ENCODE data around the gene PTCH2.
A peak's percentile ranks its signal among the peaks of the same experiment; 100 is the strongest.

The PTCH2 gene

GRCh38 chr1:44830900-44831304, 12.2 kb downstream of the PTCH2 start:
- Histone ChIP-seq H2AK5ac (ENCODE audit: low read depth, low read length) (peak overlapping the region; percentile 85), H3K14ac (ENCODE audit: low read length) (no peak overlapping the region), H4K8ac (ENCODE audit: low read depth, low read length) (no peak overlapping the region), H3K4ac (ENCODE audit: low read length) (no peak overlapping the region), H3K4me1 (ENCODE audit: control insufficient read depth in 2 of 2, insufficient read depth in 1 of 2, low read depth in 1 of 2, low read length in 2 of 2) (peaks cover 0 to 3% of the 10 kb centered on the region in 2 donors), H3K27me3 (ENCODE audit: control insufficient read depth in 3 of 3, insufficient read depth in 3 of 3, low read depth in 1 of 3, low read length in 3 of 3) (no peaks in the 10 kb centered on the region), H3K18ac (ENCODE audit: low read length) (no peak overlapping the region), H2BK5ac (ENCODE audit: low read length) (no peak overlapping the region), H3K4me3 (ENCODE audit: low read length in 2 of 2) (no peak overlapping the region), H3K27ac (replicated peaks; ENCODE audit: low read length) (no peak overlapping the region), H2BK12ac (ENCODE audit: low read length) (peak overlapping the region; percentile 69), H3K9ac (ENCODE audit: low read depth, low read length, poor library complexity) (peak overlapping the region; percentile 38), H4K91ac (ENCODE audit: low read depth, low read length, poor library complexity) (no peak overlapping the region), H2BK120ac (ENCODE audit: low read depth, low read length) (no peak overlapping the region), H2AFZ (ENCODE audit: low read length) (no peak overlapping the region), H3K36me3 (replicated peaks in 1 of 2; ENCODE audit: control insufficient read depth in 2 of 2, insufficient read depth in 2 of 2, low read length in 2 of 2) (no peaks in the 10 kb centered on the region), H3K9me3 (replicated peaks in 1 of 2; ENCODE audit: control insufficient read depth in 2 of 2, insufficient read depth in 1 of 2, low read depth in 1 of 2, low read length in 2 of 2) (peaks cover 0 to 11% of the 10 kb centered on the region in 2 donors), H3K23ac (ENCODE audit: low read depth, low read length, poor library complexity) (peak overlapping the region; percentile 46), H2BK15ac (ENCODE audit: low read length) (no peak overlapping the region), H3K4me2 (ENCODE audit: insufficient read depth, low read length, poor library complexity, severe bottlenecking) (no peak overlapping the region), H3K79me1 (ENCODE audit: low read depth, low read length) (no peaks in the 10 kb centered on the region)
- WGBS, 2 donors (ENCODE audit: extremely low coverage in 2 of 2, insufficient read length in 2 of 2, insufficient replicate concordance in 1 of 2) = no CpG with 5 or more reads among the region's 10 CpGs
- no peak for DNase-seq (ENCODE audit: low spot score)

- H2BK120ac ChIP-seq (ENCODE audit: low read depth, low read length) = peak overlapping the region; percentile 9
- no peak overlapping the region for H3K9ac ChIP-seq (ENCODE audit: low read depth, low read length, poor library complexity)
- no peak overlapping the region for H3K23ac ChIP-seq (ENCODE audit: low read depth, low read length, poor library complexity)
- no peak overlapping the region for H3K4me2 ChIP-seq (ENCODE audit: insufficient read depth, low read length, poor library complexity, severe bottlenecking)
- H3K4me1 ChIP-seq (ENCODE audit: control insufficient read depth in 2 of 2, insufficient read depth in 1 of 2, low read depth in 1 of 2, low read length in 2 of 2) = peaks cover 0 to 3% of the 10 kb centered on the region in 2 donors
- H3K79me1 ChIP-seq (ENCODE audit: low read depth, low read length) = no peaks in the 10 kb centered on the region
- no peak overlapping the region for H2BK12ac ChIP-seq (ENCODE audit: low read length)
- no CpG with 5 or more reads among the region's 12 CpGs for WGBS, 2 donors (ENCODE audit: extremely low coverage in 2 of 2, insufficient read length in 2 of 2, insufficient replicate concordance in 1 of 2)
- H3K27me3 ChIP-seq (ENCODE audit: control insufficient read depth in 3 of 3, insufficient read depth in 3 of 3, low read depth in 1 of 3, low read length in 3 of 3) = no peaks in the 10 kb centered on the region
- DNase-seq (ENCODE audit: low spot score) = no peak
- peaks cover 0 to 11% of the 10 kb centered on the region in 2 donors for H3K9me3 ChIP-seq (replicated peaks in 1 of 2; ENCODE audit: control insufficient read depth in 2 of 2, insufficient read depth in 1 of 2, low read depth in 1 of 2, low read length in 2 of 2)
- peak overlapping the region; percentile 24 for H2AK5ac ChIP-seq (ENCODE audit: low read depth, low read length)
- peak overlapping the region; percentile 45 for H2BK15ac ChIP-seq (ENCODE audit: low read length)
- no peak overlapping the region for H3K4me3 ChIP-seq (ENCODE audit: low read length in 2 of 2)
- peak overlapping the region; percentile 14 for H3K14ac ChIP-seq (ENCODE audit: low read length)
- H2AFZ ChIP-seq (ENCODE audit: low read length) = no peak overlapping the region
- no peak overlapping the region for H3K27ac ChIP-seq (replicated peaks; ENCODE audit: low read length)
- H4K8ac ChIP-seq (ENCODE audit: low read depth, low read length) = no peak overlapping the region
- peak overlapping the region; percentile 29 for H2BK5ac ChIP-seq (ENCODE audit: low read length)
- no peak overlapping the region for H4K91ac ChIP-seq (ENCODE audit: low read depth, low read length, poor library complexity)
- H3K36me3 ChIP-seq (replicated peaks in 1 of 2; ENCODE audit: control insufficient read depth in 2 of 2, insufficient read depth in 2 of 2, low read length in 2 of 2) = no peaks in the 10 kb centered on the region
- H3K18ac ChIP-seq (ENCODE audit: low read length) = peak overlapping the region; percentile 21
- H3K4ac ChIP-seq (ENCODE audit: low read length) = no peak overlapping the region
Measured at GRCh38 chr1:44829506-44830384, 13.3 kb downstream of the PTCH2 start.

- Histone ChIP-seq H3K9ac (ENCODE audit: low read depth, low read length, poor library complexity) (no peak overlapping the region), H2AK5ac (ENCODE audit: low read depth, low read length) (peak overlapping the region; percentile 95), H4K8ac (ENCODE audit: low read depth, low read length) (no peak overlapping the region), H3K18ac (ENCODE audit: low read length) (peak overlapping the region; percentile 75), H2BK12ac (ENCODE audit: low read length) (no peak overlapping the region), H3K23ac (ENCODE audit: low read depth, low read length, poor library complexity) (no peak overlapping the region), H2BK5ac (ENCODE audit: low read length) (peak overlapping the region; percentile 29), H3K27me3 (ENCODE audit: control insufficient read depth in 3 of 3, insufficient read depth in 3 of 3, low read depth in 1 of 3, low read length in 3 of 3) (no peaks in the 10 kb centered on the region), H2BK15ac (ENCODE audit: low read length) (peak overlapping the region; percentile 45), H3K14ac (ENCODE audit: low read length) (no peak overlapping the region), H3K4ac (ENCODE audit: low read length) (no peak overlapping the region), H3K4me3 (ENCODE audit: low read length in 2 of 2) (no peak overlapping the region), H2AFZ (ENCODE audit: low read length) (no peak overlapping the region), H3K36me3 (replicated peaks in 1 of 2; ENCODE audit: control insufficient read depth in 2 of 2, insufficient read depth in 2 of 2, low read length in 2 of 2) (no peaks in the 10 kb centered on the region), H3K4me2 (ENCODE audit: insufficient read depth, low read length, poor library complexity, severe bottlenecking) (no peak overlapping the region), H3K27ac (replicated peaks; ENCODE audit: low read length) (no peak overlapping the region), H3K79me1 (ENCODE audit: low read depth, low read length) (no peaks in the 10 kb centered on the region), H2BK120ac (ENCODE audit: low read depth, low read length) (peak overlapping the region; percentile 9), H3K9me3 (replicated peaks in 1 of 2; ENCODE audit: control insufficient read depth in 2 of 2, insufficient read depth in 1 of 2, low read depth in 1 of 2, low read length in 2 of 2) (peaks cover 0 to 11% of the 10 kb centered on the region in 2 donors), H3K4me1 (ENCODE audit: control insufficient read depth in 2 of 2, insufficient read depth in 1 of 2, low read depth in 1 of 2, low read length in 2 of 2) (peaks cover 0 to 3% of the 10 kb centered on the region in 2 donors), H4K91ac (ENCODE audit: low read depth, low read length, poor library complexity) (no peak overlapping the region)
- DNase-seq (ENCODE audit: low spot score) = no peak
- WGBS, 2 donors (ENCODE audit: extremely low coverage in 2 of 2, insufficient read length in 2 of 2, insufficient replicate concordance in 1 of 2) = no CpG with 5 or more reads among the region's 15 CpGs
Measured at GRCh38 chr1:44828841-44829440, 14.1 kb downstream of the PTCH2 start.

- H3K27me3 ChIP-seq (ENCODE audit: control insufficient read depth in 3 of 3, insufficient read depth in 3 of 3, low read depth in 1 of 3, low read length in 3 of 3) = no peaks in the 10 kb centered on the region
Measured at GRCh38 chr1:44828003-44828651, 14.9 kb downstream of the PTCH2 start.

More at GRCh38 chr1:44828003-44828651, 14.9 kb downstream of the PTCH2 start:
- Histone ChIP-seq H4K91ac (ENCODE audit: low read depth, low read length, poor library complexity) (peak overlapping the region; percentile 68), H2BK12ac (ENCODE audit: low read length) (peak overlapping the region; percentile 68), H3K14ac (ENCODE audit: low read length) (peak overlapping the region; percentile 33), H3K4me2 (ENCODE audit: insufficient read depth, low read length, poor library complexity, severe bottlenecking) (no peak overlapping the region), H2BK120ac (ENCODE audit: low read depth, low read length) (peak overlapping the region; percentile 34), H3K9ac (ENCODE audit: low read depth, low read length, poor library complexity) (no peak overlapping the region), H2BK5ac (ENCODE audit: low read length) (no peak overlapping the region), H2BK15ac (ENCODE audit: low read length) (peak overlapping the region; percentile 22), H4K8ac (ENCODE audit: low read depth, low read length) (no peak overlapping the region), H2AK5ac (ENCODE audit: low read depth, low read length) (peak overlapping the region; percentile 77), H3K4me3 (ENCODE audit: low read length in 2 of 2) (no peak overlapping the region), H3K36me3 (replicated peaks in 1 of 2; ENCODE audit: control insufficient read depth in 2 of 2, insufficient read depth in 2 of 2, low read length in 2 of 2) (no peaks in the 10 kb centered on the region), H3K4me1 (ENCODE audit: control insufficient read depth in 2 of 2, insufficient read depth in 1 of 2, low read depth in 1 of 2, low read length in 2 of 2) (peaks cover 0 to 3% of the 10 kb centered on the region in 2 donors), H3K9me3 (replicated peaks in 1 of 2; ENCODE audit: control insufficient read depth in 2 of 2, insufficient read depth in 1 of 2, low read depth in 1 of 2, low read length in 2 of 2) (peaks cover 0 to 11% of the 10 kb centered on the region in 2 donors), H3K79me1 (ENCODE audit: low read depth, low read length) (no peaks in the 10 kb centered on the region), H3K18ac (ENCODE audit: low read length) (peak overlapping the region; percentile 65), H3K27ac (replicated peaks; ENCODE audit: low read length) (no peak overlapping the region), H2AFZ (ENCODE audit: low read length) (no peak overlapping the region), H3K4ac (ENCODE audit: low read length) (peak overlapping the region; percentile 90), H3K23ac (ENCODE audit: low read depth, low read length, poor library complexity) (peak overlapping the region; percentile 78)
- no peak for DNase-seq (ENCODE audit: low spot score)
- no CpG with 5 or more reads among the region's 21 CpGs for WGBS, 2 donors (ENCODE audit: extremely low coverage in 2 of 2, insufficient read length in 2 of 2, insufficient replicate concordance in 1 of 2)
